Smooth muscle cell (in vitro differentiated cells): ENCODE data around the gene PDZD7. TPM values are rescaled to one million over a fixed set of nuclear protein-coding genes. Genes with fewer than 3 reads are reported as not detected.
A peak's percentile ranks its signal among the peaks of the same experiment; 100 is the strongest.

Source experiments
- DNase-seq: peaks from one replicate; lab custom pipeline; 2025; ENCODE audit not compliant: unreplicated experiment; lab: John Stamatoyannopoulos, UW
- H2AFZ ChIP-seq: fragments of 200-600 bp; sonication (generic); 2 replicates; pipeline ENCODE4 v1.6.0; 2016; ENCODE audit warnings: antibody characterized with exemption, low read depth, mild to moderate bottlenecking
- H3F3A ChIP-seq: fragments of 200-600 bp; sonication (generic); 2 replicates; pipeline ENCODE4 v1.6.0; 2017; ENCODE audit warnings: antibody characterized with exemption, low read depth
- H3K27ac ChIP-seq: fragments of 200-600 bp; sonication (generic); 2 replicates; pipeline ENCODE4 v1.5.1; 2016; ENCODE audit warnings: low read depth, mild to moderate bottlenecking
- H3K27me3 ChIP-seq: fragments of 200-600 bp; sonication (generic); 2 replicates; pipeline ENCODE4 v1.6.1; 2016; ENCODE audit warnings: low read depth, mild to moderate bottlenecking
- H3K36me3 ChIP-seq: fragments of 200-600 bp; sonication (generic); 2 replicates; pipeline ENCODE4 v1.5.1; 2016; ENCODE audit warnings: low read depth
- H3K4me1 ChIP-seq: fragments of 200-600 bp; sonication (generic); 2 replicates; pipeline ENCODE4 v1.5.1; 2016; ENCODE audit warnings: low read depth
- H3K4me2 ChIP-seq: fragments of 200-600 bp; sonication (generic); 2 replicates; pipeline ENCODE4 v1.6.0; 2016; ENCODE audit warnings: mild to moderate bottlenecking
- H3K4me3 ChIP-seq: fragments of 200-600 bp; sonication (generic); 2 replicates; pipeline ENCODE4 v1.5.1; 2016; ENCODE audit warnings: mild to moderate bottlenecking
- H3K79me2 ChIP-seq: fragments of 200-600 bp; sonication (generic); 2 replicates; pipeline ENCODE4 v1.6.0; 2016; ENCODE audit warnings: low read depth, mild to moderate bottlenecking
- H3K9ac ChIP-seq: fragments of 200-600 bp; sonication (generic); 2 replicates; pipeline ENCODE4 v1.6.0; 2016; ENCODE audit warnings: low read depth
- H3K9me3 ChIP-seq: fragments of 200-600 bp; sonication (generic); replicated peaks from 2 replicates; pipeline ENCODE4 v1.5.1; 2016; ENCODE audit warnings: low read depth
- H4K20me1 ChIP-seq: fragments of 200-600 bp; sonication (generic); 2 replicates; pipeline ENCODE4 v1.6.0; 2016; ENCODE audit warnings: low read depth
- CTCF ChIP-seq: fragments of 200-600 bp; sonication (generic); IDR thresholded peaks from 2 replicates; pipeline ENCODE4 v1.5.1; 2017; ENCODE audit warnings: borderline replicate concordance, mild to moderate bottlenecking, antibody characterized with exemption; ENCODE audit not compliant: insufficient read depth, poor library complexity, severe bottlenecking
- WGBS: methylation state at CpG from one replicate; pipeline ENCODE4 v1.1.7; 2016; ENCODE audit warnings: low lambda C conversion rate; 5-methylcytosine and 5-hydroxymethylcytosine counted together
- polyA plus RNA-seq: library from polyadenylated mRNA; unstranded; fragments of >200 nt; fragmentation: Nextera tagmentation; extraction: Ambion mirVana; gene quantifications from 2 replicates; pipeline ENCODE4 v1.2.1, GENCODE V29; 2016
- total RNA-seq: library from RNA; depleted of rRNA; stranded (reverse); fragments of >200 nt; gene quantifications from 2 replicates; pipeline ENCODE4 v1.2.3, GENCODE V29; 2014

Gene PDZD7
- total and polyA plus RNA-seq, 2 experiments from 2014 or later, result 0.93 to 2.0 TPM

- under 1% methylated on average over 15 of the region's 15 CpGs for WGBS
- no peaks in the 10 kb centered on the region for H3K36me3 ChIP-seq
- H3K4me1 ChIP-seq, result peaks cover 9% of the 10 kb centered on the region
- DNase-seq, result no peak
- H3K27me3 ChIP-seq, result no peaks in the 10 kb centered on the region
- peak overlapping the region; percentile 99 for H2AFZ ChIP-seq
- no peak for TF ChIP-seq CTCF
- peak overlapping the region; percentile 88 for H3K4me3 ChIP-seq
- peaks cover 29% of the 10 kb centered on the region for H3K79me2 ChIP-seq
- no peaks in the 10 kb centered on the region for H4K20me1 ChIP-seq
- no peaks in the 10 kb centered on the region for H3K9me3 ChIP-seq
- no peak overlapping the region for H3K27ac ChIP-seq
- peak overlapping the region; percentile 60 for H3K9ac ChIP-seq
- no peaks in the 10 kb centered on the region for H3F3A ChIP-seq
- H3K4me2 ChIP-seq, result peak overlapping the region; percentile 96
Observed at GRCh38 chr10:100987685-100988049, 43.3 kb downstream of the PDZD7 start.

DNA sequence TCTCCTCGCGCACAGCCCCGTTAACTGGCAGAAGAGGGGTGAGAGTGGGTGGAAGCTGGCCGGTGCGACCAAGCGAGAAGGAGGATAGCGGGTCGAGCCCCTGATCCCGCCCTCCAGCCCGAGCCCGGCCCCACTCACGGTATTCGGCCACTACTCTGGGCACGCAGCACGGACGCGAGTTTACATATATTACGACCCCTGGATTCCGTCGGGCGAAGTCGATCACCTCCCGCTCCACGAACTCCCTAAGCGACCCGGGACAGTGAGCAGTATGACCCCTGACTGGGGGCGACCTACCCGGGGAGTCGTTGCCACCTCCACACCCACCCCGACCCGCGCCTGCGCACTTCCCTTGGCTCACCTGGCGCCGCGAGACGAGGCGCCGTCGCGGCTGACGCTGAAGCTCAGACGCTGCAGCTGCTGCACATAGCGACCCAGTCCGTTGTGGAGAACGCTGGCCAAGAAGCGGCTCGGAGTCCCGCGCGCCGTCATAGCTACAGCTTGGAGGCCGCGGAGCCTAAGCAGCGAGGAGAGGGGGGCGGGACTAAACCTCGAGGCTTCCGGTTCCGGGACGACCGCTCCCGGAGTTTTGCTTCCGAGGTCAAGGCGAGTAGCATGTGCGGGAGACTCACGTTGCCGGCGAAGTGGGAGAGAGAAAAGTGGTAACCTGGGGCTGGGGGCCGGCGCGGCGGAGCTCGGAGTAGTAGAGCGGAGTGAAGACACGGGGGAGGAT lies 43.8 kb downstream of the PDZD7 start, which contains the start of the genes MRPL43 and TWNK:
TSS of gene MRPL43 (minus strand) at position 546 of the 733 bp plus-strand sequence. CDS start at position 492, 54 bp downstream.
TSS of gene TWNK (plus strand) at position 592 of the 733 bp plus-strand sequence. CDS start 668 bp downstream, outside the sequence.
- Histone ChIP-seq H3K27me3 (no peaks in the 10 kb centered on the region), H2AFZ (peak within 1 kb of the TSS; percentile 99), H3K27ac (peak within 1 kb of the TSS; percentile 65), H4K20me1 (no peaks in the 10 kb centered on the region), H3K79me2 (peaks cover 29% of the 10 kb centered on the region), H3K9ac (peak within 1 kb of the TSS; percentile 60), H3K9me3 (no peaks in the 10 kb centered on the region), H3K36me3 (no peaks in the 10 kb centered on the region), H3K4me2 (peak within 1 kb of the TSS; percentile 96), H3F3A (no peaks in the 10 kb centered on the region), H3K4me3 (peak within 1 kb of the TSS; percentile 88), H3K4me1 (peaks cover 9% of the 10 kb centered on the region)
- peak; percentile 46 for DNase-seq
- WGBS, result 1% methylated on average over 75 of the region's 75 CpGs
- no peak for TF ChIP-seq CTCF

GRCh38 chr10:100986623-100986951 lies 44.3 kb downstream of the PDZD7 start:
- no peak for TF ChIP-seq CTCF
- H3K36me3 ChIP-seq, result no peaks in the 10 kb centered on the region
- H3K9ac ChIP-seq, result peak overlapping the region; percentile 60
- DNase-seq, result no peak
- WGBS, result 22% methylated on average over 17 of the region's 17 CpGs
- H3K4me2 ChIP-seq, result peak overlapping the region; percentile 96
- no peaks in the 10 kb centered on the region for H3F3A ChIP-seq
- H4K20me1 ChIP-seq, result no peaks in the 10 kb centered on the region
- H3K27ac ChIP-seq, result no peak overlapping the region
- no peaks in the 10 kb centered on the region for H3K27me3 ChIP-seq
- peaks cover 29% of the 10 kb centered on the region for H3K79me2 ChIP-seq
- peaks cover 9% of the 10 kb centered on the region for H3K4me1 ChIP-seq
- peak overlapping the region; percentile 88 for H3K4me3 ChIP-seq
- H3K9me3 ChIP-seq, result no peaks in the 10 kb centered on the region
- H2AFZ ChIP-seq, result peak overlapping the region; percentile 99

GRCh38 chr10:100985336-100985735 lies 45.6 kb downstream of the PDZD7 start:
- Histone ChIP-seq H3K4me1 (peaks cover 9% of the 10 kb centered on the region), H3K4me3 (no peak overlapping the region), H3K9me3 (no peaks in the 10 kb centered on the region), H3F3A (no peaks in the 10 kb centered on the region), H3K4me2 (no peak overlapping the region), H3K79me2 (peaks cover 29% of the 10 kb centered on the region), H3K27me3 (no peaks in the 10 kb centered on the region), H2AFZ (no peak overlapping the region), H3K27ac (no peak overlapping the region), H3K9ac (no peak overlapping the region), H3K36me3 (no peaks in the 10 kb centered on the region), H4K20me1 (no peaks in the 10 kb centered on the region)
- TF ChIP-seq CTCF, result no peak
- DNase-seq, result no peak
- WGBS, result 86% methylated on average over 5 of the region's 5 CpGs
